GM20000 (cell line): ENCODE data around the gene GABBR2.

Experiments used
- DNase-seq: peaks from one replicate; pipeline ENCODE4 v3.0.0; 2012; ENCODE audit warnings: low spot score
- TF ChIP-seq, protein P1 (sequence below): IDR thresholded peaks from 2 replicates; pipeline ENCODE4 v1.5.1; 2012; ENCODE audit warnings: mild to moderate bottlenecking, control low read depth; ENCODE audit errors: extremely low read depth, missing control alignments

The GABBR2 gene

DNA sequence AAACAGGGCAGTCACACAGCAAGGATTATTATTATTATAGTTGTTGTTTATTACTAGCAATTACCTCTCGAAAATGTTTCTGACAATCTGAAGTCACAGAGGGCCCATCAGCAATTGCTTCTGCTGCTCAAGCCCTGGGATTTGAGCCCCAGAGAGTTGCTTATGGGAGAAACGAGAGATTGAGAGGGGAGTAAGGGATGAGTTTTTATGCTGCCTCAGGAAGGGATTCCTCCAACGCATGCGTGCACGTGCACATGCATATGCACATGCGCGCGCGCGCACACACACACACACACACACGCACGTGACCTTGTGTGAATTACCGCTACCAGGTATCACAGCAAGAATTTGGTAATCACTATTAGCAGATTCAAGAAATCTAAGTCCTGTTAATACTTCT, 264.1 kb downstream of the GABBR2 start:
- DNase-seq, result no peak
- TF ChIP-seq, protein P1, sequence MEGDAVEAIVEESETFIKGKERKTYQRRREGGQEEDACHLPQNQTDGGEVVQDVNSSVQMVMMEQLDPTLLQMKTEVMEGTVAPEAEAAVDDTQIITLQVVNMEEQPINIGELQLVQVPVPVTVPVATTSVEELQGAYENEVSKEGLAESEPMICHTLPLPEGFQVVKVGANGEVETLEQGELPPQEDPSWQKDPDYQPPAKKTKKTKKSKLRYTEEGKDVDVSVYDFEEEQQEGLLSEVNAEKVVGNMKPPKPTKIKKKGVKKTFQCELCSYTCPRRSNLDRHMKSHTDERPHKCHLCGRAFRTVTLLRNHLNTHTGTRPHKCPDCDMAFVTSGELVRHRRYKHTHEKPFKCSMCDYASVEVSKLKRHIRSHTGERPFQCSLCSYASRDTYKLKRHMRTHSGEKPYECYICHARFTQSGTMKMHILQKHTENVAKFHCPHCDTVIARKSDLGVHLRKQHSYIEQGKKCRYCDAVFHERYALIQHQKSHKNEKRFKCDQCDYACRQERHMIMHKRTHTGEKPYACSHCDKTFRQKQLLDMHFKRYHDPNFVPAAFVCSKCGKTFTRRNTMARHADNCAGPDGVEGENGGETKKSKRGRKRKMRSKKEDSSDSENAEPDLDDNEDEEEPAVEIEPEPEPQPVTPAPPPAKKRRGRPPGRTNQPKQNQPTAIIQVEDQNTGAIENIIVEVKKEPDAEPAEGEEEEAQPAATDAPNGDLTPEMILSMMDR, result no peak

DNA sequence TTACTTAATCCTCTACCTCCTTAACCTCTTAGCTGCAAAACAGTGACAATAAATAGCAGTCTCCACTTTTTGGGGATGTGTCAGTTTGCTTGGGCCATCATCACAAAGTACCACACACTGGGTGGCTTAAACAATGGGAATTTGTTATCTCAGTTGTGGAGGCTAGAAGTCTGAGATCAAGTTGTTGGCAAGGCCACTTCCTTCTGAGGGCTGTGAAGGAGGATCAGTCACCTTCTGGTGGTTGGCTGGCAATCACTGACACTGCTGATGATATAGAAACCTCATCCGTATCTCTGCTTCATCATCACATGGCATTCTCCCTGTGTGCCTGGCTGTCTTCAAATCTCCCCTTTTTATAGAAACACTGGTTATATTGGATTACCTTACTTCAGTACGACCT, 266.2 kb downstream of the GABBR2 start:
- TF ChIP-seq, protein P1, result no peak
- DNase-seq, result no peak

DNA sequence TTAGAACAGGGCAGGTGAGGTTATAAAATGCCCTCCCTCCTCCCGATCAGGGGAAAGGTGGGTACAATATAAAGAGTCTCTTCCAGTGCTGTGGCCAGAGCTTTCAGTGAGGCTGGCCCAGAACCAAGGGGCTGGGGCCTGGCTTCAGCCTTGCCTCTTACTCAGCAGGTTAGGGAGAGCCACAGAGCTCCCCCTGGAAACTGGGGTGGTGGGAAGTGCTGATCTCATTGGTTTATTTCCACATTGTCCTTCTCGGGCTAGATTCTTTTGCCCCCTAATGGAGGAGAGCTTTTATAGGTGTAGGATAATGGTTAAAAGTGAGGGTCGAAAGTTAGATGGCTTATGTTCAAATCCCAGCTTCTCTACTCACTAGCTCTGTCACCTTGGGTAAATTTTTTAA, 266.6 kb downstream of the GABBR2 start:
- no peak for DNase-seq
- TF ChIP-seq, protein P1, result no peak

DNA sequence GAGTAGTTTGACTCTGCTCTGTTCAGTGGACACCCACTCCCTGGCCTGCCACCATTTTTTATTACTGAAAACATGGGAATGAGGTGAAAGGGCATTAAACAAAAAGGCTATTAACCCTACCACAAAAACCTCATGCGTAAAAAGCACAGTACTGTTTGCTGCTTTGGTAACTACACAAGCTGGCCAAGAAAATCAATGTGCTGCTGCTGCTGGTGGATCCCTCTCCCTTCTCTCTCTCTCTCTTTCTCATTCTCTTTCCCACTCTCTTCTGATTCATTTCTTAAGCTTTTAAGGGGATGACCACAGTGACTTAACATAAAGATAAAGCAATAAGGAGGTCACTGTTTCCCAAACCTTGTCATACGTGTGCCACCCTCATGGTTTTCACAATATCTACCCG, 270.1 kb downstream of the GABBR2 start:
- no peak for DNase-seq
- TF ChIP-seq, protein P1, result no peak

DNA sequence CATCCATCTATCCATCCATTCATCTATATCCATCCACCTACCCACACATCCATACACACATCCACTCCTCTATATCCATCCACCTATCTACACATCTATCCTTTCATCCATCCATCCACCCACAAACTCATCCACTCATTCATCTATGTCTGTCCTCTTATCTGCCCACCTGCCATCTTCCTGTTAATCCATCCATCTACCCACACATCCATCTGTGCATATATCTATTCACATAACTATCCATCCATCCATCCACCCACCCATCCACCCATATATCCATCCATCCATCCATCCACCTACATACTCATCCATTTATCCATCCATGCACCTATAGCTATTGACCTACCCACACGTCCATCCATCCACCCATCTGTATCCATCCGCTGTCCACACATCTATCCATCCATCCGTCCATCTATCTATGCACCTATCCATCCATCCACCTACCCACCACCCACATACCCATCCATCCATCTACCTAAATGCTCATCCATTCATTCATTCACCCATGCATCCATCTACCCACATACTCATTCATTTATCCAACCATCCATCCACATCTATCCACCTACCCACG, 271.2 kb downstream of the GABBR2 start:
- no peak for DNase-seq
- TF ChIP-seq, protein P1, result no peak

DNA sequence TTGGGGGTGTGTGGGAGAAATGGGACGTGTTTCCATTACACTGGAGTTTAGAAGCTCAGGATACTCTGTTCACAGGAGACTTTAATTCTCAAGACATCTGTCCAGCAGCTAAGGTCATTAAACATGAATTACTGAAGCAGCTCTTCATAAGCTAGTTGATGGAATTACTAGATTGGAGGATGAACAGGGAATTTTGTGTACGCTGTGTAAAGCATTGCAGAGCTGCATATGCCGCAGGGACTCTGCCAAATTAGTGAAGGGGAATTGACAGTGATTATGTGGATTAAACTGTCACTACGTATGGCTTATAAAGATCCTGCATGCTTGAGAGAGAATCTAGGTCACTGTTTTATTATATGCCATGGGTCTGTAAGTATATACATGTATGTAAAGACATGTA, 275.8 kb downstream of the GABBR2 start:
- TF ChIP-seq, protein P1, result no peak
- DNase-seq, result no peak

DNA sequence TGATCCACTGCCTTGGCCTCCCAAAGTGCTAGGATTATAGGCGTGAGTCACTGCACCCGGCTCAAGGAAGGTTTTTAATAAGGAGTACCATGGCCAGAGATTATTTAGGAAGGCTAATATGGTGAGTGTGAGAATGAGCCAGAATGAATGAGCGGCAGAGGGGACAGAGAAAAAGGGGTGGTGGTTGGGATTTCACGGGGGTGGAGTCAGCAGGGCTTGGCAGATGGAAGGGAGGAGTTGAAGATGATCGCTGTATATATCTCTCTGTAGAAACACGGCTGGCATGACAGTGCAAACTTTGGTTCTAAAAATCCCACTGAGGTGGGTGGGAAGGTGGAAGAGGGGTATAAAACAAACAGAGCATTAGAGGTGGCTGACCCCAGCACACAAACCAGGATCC, 276.6 kb downstream of the GABBR2 start:
- no peak for DNase-seq
- TF ChIP-seq, protein P1, result no peak
